VCaP (cell line): ENCODE data around the gene TRIM47.
"Not testable (repeated sequence)": the region's sequence is repeated elsewhere in the genome, so short reads cannot be mapped to it uniquely, and the experiment has no call there.

Experiments used
- H3K27ac ChIP-seq: fragments of 450-650 bp; 2 replicates; pipeline ENCODE4 v1.5.1; 2017
- TF ChIP-seq, protein P1 (sequence below): fragments of 450-650 bp; conservative IDR thresholded peaks from 2 replicates; pipeline ENCODE4 v1.5.1; 2017; ENCODE audit warnings: mild to moderate bottlenecking, moderate library complexity

The TRIM47 gene

GRCh38 chr17:75853433-75853832 lies 24.9 kb downstream of the TRIM47 start:
- TF ChIP-seq, protein P1, sequence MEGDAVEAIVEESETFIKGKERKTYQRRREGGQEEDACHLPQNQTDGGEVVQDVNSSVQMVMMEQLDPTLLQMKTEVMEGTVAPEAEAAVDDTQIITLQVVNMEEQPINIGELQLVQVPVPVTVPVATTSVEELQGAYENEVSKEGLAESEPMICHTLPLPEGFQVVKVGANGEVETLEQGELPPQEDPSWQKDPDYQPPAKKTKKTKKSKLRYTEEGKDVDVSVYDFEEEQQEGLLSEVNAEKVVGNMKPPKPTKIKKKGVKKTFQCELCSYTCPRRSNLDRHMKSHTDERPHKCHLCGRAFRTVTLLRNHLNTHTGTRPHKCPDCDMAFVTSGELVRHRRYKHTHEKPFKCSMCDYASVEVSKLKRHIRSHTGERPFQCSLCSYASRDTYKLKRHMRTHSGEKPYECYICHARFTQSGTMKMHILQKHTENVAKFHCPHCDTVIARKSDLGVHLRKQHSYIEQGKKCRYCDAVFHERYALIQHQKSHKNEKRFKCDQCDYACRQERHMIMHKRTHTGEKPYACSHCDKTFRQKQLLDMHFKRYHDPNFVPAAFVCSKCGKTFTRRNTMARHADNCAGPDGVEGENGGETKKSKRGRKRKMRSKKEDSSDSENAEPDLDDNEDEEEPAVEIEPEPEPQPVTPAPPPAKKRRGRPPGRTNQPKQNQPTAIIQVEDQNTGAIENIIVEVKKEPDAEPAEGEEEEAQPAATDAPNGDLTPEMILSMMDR: no peak
- no peak overlapping the region for H3K27ac ChIP-seq

- not testable (repeated sequence) for H3K27ac ChIP-seq
Measured at GRCh38 chr17:75851693-75851991, 26.7 kb downstream of the TRIM47 start.

DNA sequence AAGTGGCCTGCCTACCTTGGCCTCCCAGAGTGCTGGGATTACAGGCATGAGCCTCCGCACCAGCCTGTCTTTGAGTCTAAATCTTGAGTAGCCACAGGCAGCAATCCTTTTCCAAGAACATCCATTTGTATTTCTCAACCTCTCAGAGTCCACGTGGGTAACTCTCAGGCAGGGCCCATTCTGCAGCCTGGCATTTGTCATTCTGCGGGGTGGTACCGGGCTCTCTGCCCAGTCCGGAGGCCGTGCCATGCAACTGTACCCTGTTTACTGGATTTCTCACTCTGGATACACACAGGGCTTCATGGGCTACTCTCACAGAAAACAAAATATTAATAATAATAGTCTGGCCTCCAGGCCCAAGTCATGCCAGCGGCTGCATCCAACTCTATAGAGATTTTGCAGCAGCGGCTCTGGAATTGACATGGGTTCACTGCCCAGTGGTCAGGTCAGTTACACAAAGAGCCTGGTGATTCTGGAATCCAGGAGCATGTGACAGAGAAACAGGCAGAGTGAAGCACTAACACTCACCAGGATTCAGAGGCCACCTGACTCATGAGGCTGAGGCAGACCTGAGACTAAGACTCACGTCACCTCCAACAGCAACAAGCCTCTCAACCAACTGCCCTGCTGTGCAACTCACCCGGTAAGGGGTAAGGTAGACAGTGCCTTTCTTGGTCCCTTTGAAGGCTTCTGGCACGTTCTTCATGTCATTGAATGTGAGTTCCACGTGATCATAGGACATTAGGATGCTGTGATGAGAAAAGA lies 27.3 kb downstream of the TRIM47 start:
- TF ChIP-seq, protein P1: no peak

GRCh38 chr17:75849724-75850123 lies 28.7 kb downstream of the TRIM47 start:
- H3K27ac ChIP-seq: no peak overlapping the region
- TF ChIP-seq, protein P1: no peak

More for the DNA sequence above, 27.3 kb downstream of the TRIM47 start:
- no peak overlapping the region for H3K27ac ChIP-seq

DNA sequence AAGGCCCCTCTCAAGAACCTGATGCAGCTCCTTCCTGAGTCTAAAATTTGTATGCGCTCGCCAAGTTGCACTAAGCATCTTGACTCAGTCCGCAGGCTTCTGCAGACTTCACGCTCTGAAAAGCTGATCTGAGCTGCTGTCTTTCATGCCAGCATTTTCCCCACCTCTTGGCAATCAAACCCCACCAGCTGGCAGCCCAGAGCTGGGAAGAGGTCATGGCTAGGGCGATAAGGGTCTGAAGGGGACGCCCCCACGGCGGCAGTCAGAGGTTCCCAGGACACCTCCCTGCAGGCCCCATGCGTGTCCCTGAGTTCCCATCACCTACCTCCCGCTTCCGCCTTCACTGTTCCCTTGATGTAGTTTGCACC lies 29.1 kb downstream of the TRIM47 start:
- H3K27ac ChIP-seq: no peak overlapping the region
- TF ChIP-seq, protein P1: no peak

GRCh38 chr17:75848523-75849278 lies 29.7 kb downstream of the TRIM47 start:
- TF ChIP-seq, protein P1: peak; percentile 78
- no peak overlapping the region for H3K27ac ChIP-seq

DNA sequence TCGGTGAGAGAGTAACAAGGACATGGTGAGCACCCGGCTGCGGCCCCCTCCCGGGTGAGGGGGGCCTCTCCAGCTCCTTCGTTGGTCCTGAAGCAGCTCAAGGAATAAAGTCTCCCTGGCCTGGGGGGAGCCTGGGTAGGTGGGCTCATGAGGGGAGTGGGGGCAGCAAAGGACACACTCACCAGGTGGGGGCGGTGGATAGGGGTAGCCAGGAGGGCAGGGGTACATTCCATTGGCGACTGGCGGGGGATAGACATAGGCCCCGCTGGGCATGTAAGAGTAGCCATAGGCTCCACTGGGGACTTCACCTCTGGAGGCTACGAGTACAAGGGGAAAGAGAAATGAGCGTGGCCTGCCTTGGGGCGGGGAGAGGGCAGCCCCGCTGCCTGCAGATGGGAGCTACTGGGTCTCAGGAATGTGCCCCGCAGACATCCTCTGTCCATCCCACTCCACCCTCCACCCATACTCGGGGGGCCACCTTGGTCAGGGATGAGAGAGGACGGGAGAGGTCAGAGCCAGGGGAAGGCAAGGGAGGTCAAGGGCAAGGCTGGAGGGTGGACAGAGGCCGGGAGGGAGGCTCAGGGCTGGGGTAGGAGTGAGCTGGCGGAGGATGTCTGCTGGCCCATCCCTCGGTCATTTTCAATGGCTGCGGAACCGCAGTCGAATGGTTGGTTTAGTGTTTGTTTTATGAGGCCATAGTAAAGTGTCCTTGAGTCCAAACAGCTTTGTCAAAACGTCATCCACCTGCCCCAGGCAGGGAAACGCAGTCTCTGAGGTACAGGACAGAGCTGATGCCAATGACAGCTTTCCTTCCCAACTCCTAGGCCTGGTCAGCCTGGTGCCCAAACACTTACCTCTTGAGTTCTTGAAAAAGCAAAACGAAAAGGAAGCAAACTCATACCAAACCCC lies 30.5 kb downstream of the TRIM47 start:
- TF ChIP-seq, protein P1: no peak
- H3K27ac ChIP-seq: no peak overlapping the region
